ENCODE results near the gene ABCA4.

DNA sequence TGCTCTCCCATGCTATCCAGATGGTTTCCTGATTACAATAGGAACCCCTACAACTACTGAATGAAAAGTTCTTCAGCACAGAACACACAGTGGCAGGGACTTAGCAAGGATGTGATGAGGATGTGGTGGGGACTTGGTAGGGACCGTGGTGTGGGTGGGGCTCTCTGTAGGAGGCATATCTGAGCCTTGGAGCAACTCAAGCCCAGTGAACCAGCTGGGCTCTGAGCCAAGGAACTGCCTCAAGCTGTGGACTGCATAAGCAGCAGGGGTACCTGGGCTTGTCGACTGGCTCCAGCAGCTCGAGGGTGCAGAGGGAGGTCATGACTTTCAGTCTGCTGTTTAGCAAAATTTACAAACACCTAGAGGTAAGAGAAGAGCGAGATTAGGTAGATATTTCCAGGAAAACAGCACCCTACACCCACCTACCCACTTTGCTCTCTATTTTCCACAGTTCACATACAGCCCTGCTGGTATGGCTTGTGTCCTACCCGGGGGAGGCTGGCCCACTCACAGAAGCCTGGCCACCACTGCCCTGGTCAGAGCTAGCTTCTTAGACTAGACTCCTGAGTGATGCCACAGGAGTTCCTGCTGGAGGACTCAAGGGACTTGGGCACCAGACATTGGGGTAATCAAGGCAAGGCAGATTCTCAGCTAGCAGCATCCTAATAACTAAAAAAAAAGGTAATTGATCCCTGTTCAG, 125.0 kb downstream of the ABCA4 start:
- TF ChIP-seq, protein P1, sequence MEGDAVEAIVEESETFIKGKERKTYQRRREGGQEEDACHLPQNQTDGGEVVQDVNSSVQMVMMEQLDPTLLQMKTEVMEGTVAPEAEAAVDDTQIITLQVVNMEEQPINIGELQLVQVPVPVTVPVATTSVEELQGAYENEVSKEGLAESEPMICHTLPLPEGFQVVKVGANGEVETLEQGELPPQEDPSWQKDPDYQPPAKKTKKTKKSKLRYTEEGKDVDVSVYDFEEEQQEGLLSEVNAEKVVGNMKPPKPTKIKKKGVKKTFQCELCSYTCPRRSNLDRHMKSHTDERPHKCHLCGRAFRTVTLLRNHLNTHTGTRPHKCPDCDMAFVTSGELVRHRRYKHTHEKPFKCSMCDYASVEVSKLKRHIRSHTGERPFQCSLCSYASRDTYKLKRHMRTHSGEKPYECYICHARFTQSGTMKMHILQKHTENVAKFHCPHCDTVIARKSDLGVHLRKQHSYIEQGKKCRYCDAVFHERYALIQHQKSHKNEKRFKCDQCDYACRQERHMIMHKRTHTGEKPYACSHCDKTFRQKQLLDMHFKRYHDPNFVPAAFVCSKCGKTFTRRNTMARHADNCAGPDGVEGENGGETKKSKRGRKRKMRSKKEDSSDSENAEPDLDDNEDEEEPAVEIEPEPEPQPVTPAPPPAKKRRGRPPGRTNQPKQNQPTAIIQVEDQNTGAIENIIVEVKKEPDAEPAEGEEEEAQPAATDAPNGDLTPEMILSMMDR (IDR thresholded peaks at IDR 0.05 in 2 of 3, conservative IDR thresholded peaks at IDR 0.05 in 1 of 3; ENCODE audit: borderline replicate concordance in 1 of 3, insufficient read depth in 1 of 3, low read depth in 2 of 3, low read length in 2 of 3) = no peak
- TF ChIP-seq POLR2A (IDR thresholded peaks at IDR 0.05; ENCODE audit: borderline replicate concordance, extremely low read depth, insufficient read depth, insufficient read length) = no peak
- TF ChIP-seq CEBPB (IDR thresholded peaks at IDR 0.05; ENCODE audit: low read depth) = no peak
- no peak for TF ChIP-seq YY1 (IDR thresholded peaks at IDR 0.05; ENCODE audit: extremely low read depth, insufficient replicate concordance, low read depth, low read length)
- TF ChIP-seq EZH2phosphoT487 (IDR thresholded peaks at IDR 0.05; ENCODE audit: borderline replicate concordance) = no peak
